Measurements from ENCODE around the gene MYG1.
"Not testable (repeated sequence)": the region's sequence is repeated elsewhere in the genome, so short reads cannot be mapped to it uniquely, and the experiment has no call there.

The MYG1 gene

GRCh38 chr12:53288322-53288721 lies 11.2 kb upstream of the MYG1 start:
- no peaks in the 10 kb centered on the region for H3K4me1 ChIP-seq (ENCODE audit: control insufficient read depth in 1 of 2, insufficient read depth in 2 of 2, low read length in 2 of 2)
- H3K36me3 ChIP-seq (ENCODE audit: control insufficient read depth in 1 of 2, insufficient read depth in 2 of 2, low read length in 2 of 2) = no peaks in the 10 kb centered on the region
- H3K27ac ChIP-seq (ENCODE audit: low read length) = no peak overlapping the region

GRCh38 chr12:53289891-53290290 lies 9.6 kb upstream of the MYG1 start:
- Histone ChIP-seq H3K27ac (ENCODE audit: low read length) (no peak overlapping the region), H3K4me1 (ENCODE audit: control insufficient read depth in 1 of 2, insufficient read depth in 2 of 2, low read length in 2 of 2) (peaks cover 0 to 4% of the 10 kb centered on the region in 2 donors), H3K27me3 (ENCODE audit: low read depth, low read length) (no peaks in the 10 kb centered on the region), H3K4me3 (ENCODE audit: low read depth in 1 of 2, low read length in 2 of 2) (no peak overlapping the region), H3K36me3 (ENCODE audit: control insufficient read depth in 1 of 2, insufficient read depth in 2 of 2, low read length in 2 of 2) (no peaks in the 10 kb centered on the region), H3K9me3 (ENCODE audit: control insufficient read depth in 1 of 2, low read length in 2 of 2) (no peaks in the 10 kb centered on the region)

More at GRCh38 chr12:53288322-53288721, 11.2 kb upstream of the MYG1 start:
- Histone ChIP-seq H3K4me3 (ENCODE audit: low read depth in 1 of 2, low read length in 2 of 2) (no peak overlapping the region), H3K27me3 (ENCODE audit: low read depth, low read length) (no peaks in the 10 kb centered on the region), H3K9me3 (ENCODE audit: control insufficient read depth in 1 of 2, low read length in 2 of 2) (no peaks in the 10 kb centered on the region)

DNA sequence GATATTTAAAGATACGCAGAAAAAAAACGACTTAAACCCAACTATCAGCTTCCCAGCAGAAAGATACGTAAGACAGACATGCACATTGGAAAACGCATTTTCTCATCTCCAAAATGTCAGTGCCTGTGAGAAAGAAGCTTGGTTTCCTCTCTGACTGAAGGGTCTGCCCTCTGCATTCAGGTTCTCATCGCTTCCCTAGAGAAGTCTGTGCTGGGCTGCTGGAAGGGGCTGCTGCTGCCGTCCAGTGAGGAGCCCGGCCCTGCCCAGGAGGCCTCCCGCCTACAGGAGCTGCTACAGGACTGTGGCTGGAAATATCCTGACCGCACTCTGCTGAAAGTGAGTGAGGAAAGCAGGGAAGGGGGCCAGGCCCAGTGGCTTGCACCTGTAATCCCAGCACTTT lies 8.8 kb upstream of the MYG1 start:
- no peaks in the 10 kb centered on the region for H3K36me3 ChIP-seq (ENCODE audit: control insufficient read depth in 1 of 2, insufficient read depth in 2 of 2, low read length in 2 of 2)

GRCh38 chr12:53292426-53292825 lies 7.1 kb upstream of the MYG1 start:
- Histone ChIP-seq H3K9me3 (ENCODE audit: control insufficient read depth in 1 of 2, low read length in 2 of 2) (no peaks in the 10 kb centered on the region), H3K4me3 (ENCODE audit: low read depth in 1 of 2, low read length in 2 of 2) (no peak overlapping the region), H3K27ac (ENCODE audit: low read length) (no peak overlapping the region), H3K4me1 (ENCODE audit: control insufficient read depth in 1 of 2, insufficient read depth in 2 of 2, low read length in 2 of 2) (peaks cover 9 to 20% of the 10 kb centered on the region in 2 donors), H3K27me3 (ENCODE audit: low read depth, low read length) (no peaks in the 10 kb centered on the region), H3K36me3 (ENCODE audit: control insufficient read depth in 1 of 2, insufficient read depth in 2 of 2, low read length in 2 of 2) (no peaks in the 10 kb centered on the region)

More for the DNA sequence above, 8.8 kb upstream of the MYG1 start:
- Histone ChIP-seq H3K27me3 (ENCODE audit: low read depth, low read length) (no peaks in the 10 kb centered on the region), H3K4me1 (ENCODE audit: control insufficient read depth in 1 of 2, insufficient read depth in 2 of 2, low read length in 2 of 2) (peaks cover 0 to 4% of the 10 kb centered on the region in 2 donors), H3K4me3 (ENCODE audit: low read depth in 1 of 2, low read length in 2 of 2) (no peak overlapping the region), H3K27ac (ENCODE audit: low read length) (no peak overlapping the region), H3K9me3 (ENCODE audit: control insufficient read depth in 1 of 2, low read length in 2 of 2) (no peaks in the 10 kb centered on the region)

GRCh38 chr12:53295070-53295890 lies 4.2 kb upstream of the MYG1 start, which contains the start of gene PFDN5:
Gene PFDN5, plus strand, starts transcription at chr12:53295542. Its CDS starts 26 bp downstream, at chr12:53295568.
- Histone ChIP-seq H3K4me1 (ENCODE audit: control insufficient read depth in 1 of 2, insufficient read depth in 2 of 2, low read length in 2 of 2) (peaks cover 19 to 39% of the 10 kb centered on the region in 2 donors), H3K9me3 (ENCODE audit: control insufficient read depth in 1 of 2, low read length in 2 of 2) (no peaks in the 10 kb centered on the region), H3K27me3 (ENCODE audit: low read depth, low read length) (no peaks in the 10 kb centered on the region), H3K27ac (ENCODE audit: low read length) (peak within 1 kb of the TSS; percentile 90), H3K4me3 (ENCODE audit: low read depth in 1 of 2, low read length in 2 of 2) (peak within 1 kb of the TSS; percentile 66 to 83), H3K36me3 (ENCODE audit: control insufficient read depth in 1 of 2, insufficient read depth in 2 of 2, low read length in 2 of 2) (peaks cover 8 to 18% of the 10 kb centered on the region in 2 donors)

- peaks cover 8 to 18% of the 10 kb centered on the region in 2 donors for H3K36me3 ChIP-seq (ENCODE audit: control insufficient read depth in 1 of 2, insufficient read depth in 2 of 2, low read length in 2 of 2)
- peak overlapping the region; percentile 66 to 83 for H3K4me3 ChIP-seq (ENCODE audit: low read depth in 1 of 2, low read length in 2 of 2)
- H3K27ac ChIP-seq (ENCODE audit: low read length) = peak overlapping the region; percentile 90
- no peaks in the 10 kb centered on the region for H3K9me3 ChIP-seq (ENCODE audit: control insufficient read depth in 1 of 2, low read length in 2 of 2)
- no peaks in the 10 kb centered on the region for H3K27me3 ChIP-seq (ENCODE audit: low read depth, low read length)
- H3K4me1 ChIP-seq (ENCODE audit: control insufficient read depth in 1 of 2, insufficient read depth in 2 of 2, low read length in 2 of 2) = peaks cover 23 to 45% of the 10 kb centered on the region in 2 donors
Measured at GRCh38 chr12:53295891-53296219, 3.6 kb upstream of the MYG1 start.

DNA sequence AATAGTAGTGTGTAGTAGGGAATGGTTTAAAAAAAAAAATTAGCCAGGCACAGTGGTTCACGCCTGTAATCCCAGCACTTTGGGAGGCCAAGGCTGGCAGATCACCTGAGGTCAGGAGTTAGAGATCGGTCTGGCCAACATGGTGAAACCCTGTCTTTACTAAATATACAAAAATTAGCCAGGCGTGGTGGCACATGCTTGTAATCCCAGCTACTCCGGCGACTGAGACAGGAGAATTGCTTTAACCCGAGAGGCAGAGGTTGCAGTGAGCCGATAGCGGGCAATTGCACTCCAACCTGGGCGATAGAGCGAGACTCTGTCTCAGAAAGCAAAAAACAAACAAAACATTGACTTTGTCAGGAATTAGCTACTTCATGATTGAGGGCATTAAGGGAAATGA lies 2.4 kb upstream of the MYG1 start:
- H3K27me3 ChIP-seq (ENCODE audit: low read depth, low read length); H3K9me3 ChIP-seq (ENCODE audit: control insufficient read depth in 1 of 2, low read length in 2 of 2); H3K4me3 ChIP-seq (ENCODE audit: low read depth in 1 of 2, low read length in 2 of 2): not testable (repeated sequence)
- Histone ChIP-seq H3K27ac (ENCODE audit: low read length) (peak overlapping the region; percentile 67), H3K36me3 (ENCODE audit: control insufficient read depth in 1 of 2, insufficient read depth in 2 of 2, low read length in 2 of 2) (peaks cover 8 to 18% of the 10 kb centered on the region in 2 donors), H3K4me1 (ENCODE audit: control insufficient read depth in 1 of 2, insufficient read depth in 2 of 2, low read length in 2 of 2) (peaks cover 23 to 46% of the 10 kb centered on the region in 2 donors)

DNA sequence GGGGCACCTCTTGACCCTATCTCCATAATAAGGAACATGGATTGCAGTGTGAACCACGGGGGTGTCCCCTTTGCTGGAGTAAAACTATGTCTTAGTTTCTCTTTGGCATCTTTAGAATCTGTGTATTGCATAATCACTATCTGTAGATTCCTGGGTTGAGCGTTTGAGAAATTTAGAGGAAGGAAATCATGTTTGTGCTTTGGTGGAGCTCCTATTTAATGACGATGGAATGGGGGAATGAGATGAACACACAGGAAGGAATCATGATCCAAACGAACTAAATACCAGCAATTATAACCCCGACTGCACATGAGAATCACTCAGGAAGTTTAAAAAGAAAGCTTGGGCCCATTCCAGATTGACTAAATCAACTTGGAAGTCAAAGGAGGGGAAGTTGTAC lies 1.3 kb upstream of the MYG1 start:
- peak overlapping the region; percentile 67 for H3K27ac ChIP-seq (ENCODE audit: low read length)
- peaks cover 17 to 29% of the 10 kb centered on the region in 2 donors for H3K36me3 ChIP-seq (ENCODE audit: control insufficient read depth in 1 of 2, insufficient read depth in 2 of 2, low read length in 2 of 2)
- no peaks in the 10 kb centered on the region for H3K27me3 ChIP-seq (ENCODE audit: low read depth, low read length)
- no peak overlapping the region for H3K4me3 ChIP-seq (ENCODE audit: low read depth in 1 of 2, low read length in 2 of 2)
- no peaks in the 10 kb centered on the region for H3K9me3 ChIP-seq (ENCODE audit: control insufficient read depth in 1 of 2, low read length in 2 of 2)
- H3K4me1 ChIP-seq (ENCODE audit: control insufficient read depth in 1 of 2, insufficient read depth in 2 of 2, low read length in 2 of 2) = peaks cover 23 to 50% of the 10 kb centered on the region in 2 donors

DNA sequence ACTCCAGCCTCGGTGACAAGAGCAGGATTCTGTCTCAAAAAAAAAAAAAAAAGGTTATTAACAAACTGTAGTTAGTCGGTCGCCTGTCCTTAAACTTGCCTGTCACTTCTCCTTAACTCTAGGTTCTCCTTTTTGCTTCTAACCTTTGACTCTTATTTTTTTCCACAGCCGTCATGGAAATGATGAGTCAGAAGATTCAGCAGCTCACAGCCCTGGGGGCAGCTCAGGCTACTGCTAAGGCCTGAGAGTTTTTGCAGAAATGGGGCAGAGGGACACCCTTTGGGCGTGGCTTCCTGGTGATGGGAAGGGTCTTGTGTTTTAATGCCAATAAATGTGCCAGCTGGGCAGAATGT lies 418 bp upstream of the MYG1 start:
- H3K27ac ChIP-seq (ENCODE audit: low read length) = peak overlapping the region; percentile 67
- H3K4me1 ChIP-seq (ENCODE audit: control insufficient read depth in 1 of 2, insufficient read depth in 2 of 2, low read length in 2 of 2) = peaks cover 23 to 50% of the 10 kb centered on the region in 2 donors
- peak overlapping the region; percentile 87 to 97 for H3K4me3 ChIP-seq (ENCODE audit: low read depth in 1 of 2, low read length in 2 of 2)
- no peaks in the 10 kb centered on the region for H3K27me3 ChIP-seq (ENCODE audit: low read depth, low read length)
- peaks cover 19 to 32% of the 10 kb centered on the region in 2 donors for H3K36me3 ChIP-seq (ENCODE audit: control insufficient read depth in 1 of 2, insufficient read depth in 2 of 2, low read length in 2 of 2)
- no peaks in the 10 kb centered on the region for H3K9me3 ChIP-seq (ENCODE audit: control insufficient read depth in 1 of 2, low read length in 2 of 2)

DNA sequence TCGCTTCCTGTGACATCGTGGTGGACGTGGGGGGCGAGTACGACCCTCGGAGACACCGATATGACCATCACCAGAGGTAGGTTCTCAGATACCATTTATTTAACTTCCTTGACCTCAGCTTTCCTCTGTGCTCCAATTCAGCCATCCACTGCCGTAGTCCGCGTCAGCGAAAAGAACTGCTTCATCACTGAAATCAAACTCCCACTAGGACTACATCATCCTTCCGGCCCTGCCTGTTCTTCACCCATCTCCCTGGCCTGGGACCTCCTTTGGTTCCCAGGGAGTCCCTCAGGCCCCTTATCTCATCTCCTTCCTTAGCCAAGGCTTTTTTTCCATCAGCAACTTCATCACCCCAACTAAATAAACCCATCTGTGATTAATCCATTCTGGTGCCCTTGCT lies 692 bp downstream of the MYG1 start:
- Histone ChIP-seq H3K9me3 (ENCODE audit: control insufficient read depth in 1 of 2, low read length in 2 of 2) (no peaks in the 10 kb centered on the region), H3K27me3 (ENCODE audit: low read depth, low read length) (no peaks in the 10 kb centered on the region), H3K4me1 (ENCODE audit: control insufficient read depth in 1 of 2, insufficient read depth in 2 of 2, low read length in 2 of 2) (peaks cover 23 to 46% of the 10 kb centered on the region in 2 donors), H3K36me3 (ENCODE audit: control insufficient read depth in 1 of 2, insufficient read depth in 2 of 2, low read length in 2 of 2) (peaks cover 20 to 35% of the 10 kb centered on the region in 2 donors), H3K4me3 (ENCODE audit: low read depth in 1 of 2, low read length in 2 of 2) (peak overlapping the region; percentile 87 to 97), H3K27ac (ENCODE audit: low read length) (peak overlapping the region; percentile 80)

DNA sequence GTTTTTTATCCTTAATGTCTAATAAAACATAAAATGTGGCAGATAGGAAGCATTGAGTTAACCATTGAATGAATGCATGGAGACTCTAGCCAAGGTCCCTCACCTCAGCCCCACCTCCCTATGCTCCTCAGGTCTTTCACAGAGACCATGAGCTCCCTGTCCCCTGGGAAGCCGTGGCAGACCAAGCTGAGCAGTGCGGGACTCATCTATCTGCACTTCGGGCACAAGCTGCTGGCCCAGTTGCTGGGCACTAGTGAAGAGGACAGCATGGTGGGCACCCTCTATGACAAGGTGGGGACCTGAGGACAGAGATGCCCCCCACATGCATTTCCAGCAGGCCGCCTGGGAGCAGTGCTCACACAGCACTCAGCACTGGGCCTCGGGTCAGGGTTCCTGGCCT lies 3.4 kb downstream of the MYG1 start:
- no peak overlapping the region for H3K4me3 ChIP-seq (ENCODE audit: low read depth in 1 of 2, low read length in 2 of 2)
- H3K4me1 ChIP-seq (ENCODE audit: control insufficient read depth in 1 of 2, insufficient read depth in 2 of 2, low read length in 2 of 2) = peaks cover 9 to 29% of the 10 kb centered on the region in 2 donors
- no peak overlapping the region for H3K27ac ChIP-seq (ENCODE audit: low read length)
- H3K27me3 ChIP-seq (ENCODE audit: low read depth, low read length) = no peaks in the 10 kb centered on the region
- H3K36me3 ChIP-seq (ENCODE audit: control insufficient read depth in 1 of 2, insufficient read depth in 2 of 2, low read length in 2 of 2) = peaks cover 43 to 59% of the 10 kb centered on the region in 2 donors
- no peaks in the 10 kb centered on the region for H3K9me3 ChIP-seq (ENCODE audit: control insufficient read depth in 1 of 2, low read length in 2 of 2)

All from muscle layer of duodenum (tissue), 2 donors.